ENCODE data around the gene MPHOSPH8. TPM values are rescaled to one million over a fixed set of nuclear protein-coding genes. Genes with fewer than 3 reads are reported as not detected.

MPHOSPH8 gene
- total and polyA plus RNA-seq, 4 donors = 8.4 to 14.2 (median 12.3) TPM

- Histone ChIP-seq H3K9ac (ENCODE audit: low read depth in 1 of 2, low read length in 2 of 2) (no peak overlapping the region), H3K9me3 (ENCODE audit: control insufficient read depth in 4 of 4, low read length in 3 of 4) (no peaks in the 10 kb centered on the region), H3K4me3 (ENCODE audit: low read depth in 1 of 3, low read length in 3 of 3) (no peak overlapping the region), H3K27ac (ENCODE audit: low read depth in 1 of 2, low read length in 2 of 2) (no peak overlapping the region), H3K27me3 (ENCODE audit: control insufficient read depth in 4 of 4, insufficient read depth in 4 of 4, low read length in 3 of 4) (no peaks in the 10 kb centered on the region), H3K4me1 (ENCODE audit: control insufficient read depth in 4 of 4, insufficient read depth in 4 of 4, low read length in 3 of 4) (no peaks in the 10 kb centered on the region), H3K36me3 (ENCODE audit: control insufficient read depth in 4 of 4, insufficient read depth in 3 of 4, low read depth in 1 of 4, low read length in 3 of 4) (peaks cover 13 to 24% (median 20%) of the 10 kb centered on the region in 4 donors)
- DNase-seq (ENCODE audit: low spot score) = no peak
- TF ChIP-seq FOXA2 (IDR thresholded peaks at IDR 0.05) (no peak), ZBTB33 (IDR thresholded peaks at IDR 0.05) (no peak), TAF1 (conservative IDR thresholded peaks at IDR 0.05) (no peak), EGR1 (IDR thresholded peaks at IDR 0.05; ENCODE audit: low read depth in 2 of 2) (no peak), CTCF (IDR thresholded peaks at IDR 0.05; ENCODE audit: low read depth, low read length, missing input control) (no peak), RXRA (IDR thresholded peaks at IDR 0.05) (no peak), FOXA1 (IDR thresholded peaks at IDR 0.05) (no peak)
- 95% methylated on average over 4 of the region's 4 CpGs for WGBS
These were observed 17.3 kb downstream of the MPHOSPH8 start for GRCh38 chr13:19650742-19651141.

GRCh38 chr13:19657872-19658591, 24.6 kb downstream of the MPHOSPH8 start:
- 65% methylated on average over 4 of the region's 4 CpGs for WGBS
- peaks cover 12 to 30% (median 16%) of the 10 kb centered on the region in 4 donors for H3K36me3 ChIP-seq (ENCODE audit: control insufficient read depth in 4 of 4, insufficient read depth in 3 of 4, low read depth in 1 of 4, low read length in 3 of 4)
- no peaks in the 10 kb centered on the region for H3K27me3 ChIP-seq (ENCODE audit: control insufficient read depth in 4 of 4, insufficient read depth in 4 of 4, low read length in 3 of 4)
- H3K4me3 ChIP-seq (ENCODE audit: low read depth in 1 of 3, low read length in 3 of 3) = no peak overlapping the region
- TF ChIP-seq MAX (IDR thresholded peaks at IDR 0.05) (no peak), NR2F2 (IDR thresholded peaks at IDR 0.05) (no peak), CTCF (IDR thresholded peaks at IDR 0.05; ENCODE audit: low read depth, low read length, missing input control) (no peak), FOXA2 (IDR thresholded peaks at IDR 0.05) (no peak), FOXA1 (IDR thresholded peaks at IDR 0.05) (no peak), SP1 (IDR thresholded peaks at IDR 0.05) (no peak), JUND (IDR thresholded peaks at IDR 0.05) (no peak), ATF3 (IDR thresholded peaks at IDR 0.05) (no peak), TAF1 (conservative IDR thresholded peaks at IDR 0.05) (no peak), HNF4G (IDR thresholded peaks at IDR 0.05) (no peak), REST (IDR thresholded peaks at IDR 0.05) (no peak), EGR1 (IDR thresholded peaks at IDR 0.05; ENCODE audit: low read depth in 2 of 2) (no peak), ZBTB33 (IDR thresholded peaks at IDR 0.05) (no peak), GABPA (IDR thresholded peaks at IDR 0.05 in 1 of 2, conservative IDR thresholded peaks at IDR 0.05 in 1 of 2) (no peak), RAD21 (IDR thresholded peaks at IDR 0.05) (no peak), HNF4A (conservative IDR thresholded peaks at IDR 0.05) (no peak), YY1 (IDR thresholded peaks at IDR 0.05) (no peak)
- H3K4me1 ChIP-seq (ENCODE audit: control insufficient read depth in 4 of 4, insufficient read depth in 4 of 4, low read length in 3 of 4) = no peaks in the 10 kb centered on the region
- no peak overlapping the region for H3K9ac ChIP-seq (ENCODE audit: low read depth in 1 of 2, low read length in 2 of 2)
- no peak for DNase-seq (ENCODE audit: low spot score)
- H3K27ac ChIP-seq (ENCODE audit: low read depth in 1 of 2, low read length in 2 of 2) = no peak overlapping the region
- no peaks in the 10 kb centered on the region for H3K9me3 ChIP-seq (ENCODE audit: control insufficient read depth in 4 of 4, low read length in 3 of 4)

Data from liver (tissue), 9 donors.